ENCODE data around the gene GPRC5C.

GRCh38 chr17:74460996-74461395 is 29.1 kb downstream of the GPRC5C start:
- TF ChIP-seq CTCF (IDR thresholded peaks at IDR 0.05; ENCODE audit: low read depth, low read length) (no peak), POLR2A (IDR thresholded peaks at IDR 0.05; ENCODE audit: extremely low read depth, insufficient read length) (no peak)

All from NB4 (cell line).